K562 (cell line): Measurements from ENCODE around the gene C2orf81. TPM values are rescaled to one million over a fixed set of nuclear protein-coding genes. Genes with fewer than 3 reads are reported as not detected.

Source experiments
- ATAC-seq: fragments of 200-7000 bp; cut with Tn5 transposase; 3 replicates; pipeline ENCODE4 v1.9.1; 2020; ENCODE audit warnings: moderate library complexity
- BruUV-seq: library from RNA; stranded (reverse); fragments of 400-500 nt; replicated peaks from 2 replicates; lab custom pipeline; 2021; lab: Mats Ljungman, UMichigan
- CTCF ChIA-PET: fragments of 300-600 bp; formaldehyde crosslinking; extraction: SDS; loops from one replicate; lab custom pipeline; 2021; ENCODE audit warnings: low intra/inter-chr PET ratio; lab: Yijun Ruan, JAX
- POLR2A ChIA-PET: fragments of 300-600, 350-650 bp; sonication (Branson Sonifier 250); formaldehyde crosslinking; extraction: SDS; loops from one replicate; lab custom pipeline; 2021; ENCODE audit warnings: antibody characterized with exemption, inconsistent platforms; lab: Yijun Ruan, JAX
- DNase-seq, 4 experiments: peaks; one replicate each; pipeline versions ENCODE4 v3.0.0 to v3.0.0-alpha.2; 2011 to 2018; ENCODE audit warnings: low spot score in 3 of 4, mixed read lengths in 3 of 4; ENCODE audit errors: extremely low read depth in 1 of 4
- FAIRE-seq: peaks from 2 replicates; lab custom pipeline; 2011; peaks lifted over from hg19 to GRCh38; lab: Jason Lieb, UNC
- H2AFZ ChIP-seq: 2 replicates; pipeline ENCODE4 v1.6.0; 2011; ENCODE audit warnings: low read depth, low read length, control low read depth, inconsistent platforms
- H3K27ac ChIP-seq: fragments of 200-600 bp; 3 replicates; pipeline ENCODE4 v1.8.0; 2011; ENCODE audit warnings: low read depth, mild to moderate bottlenecking, control low read depth, inconsistent platforms, low read length, moderate library complexity, mixed read lengths; ENCODE audit errors: extremely low read depth
- H3K27me3 ChIP-seq, 2 experiments: fragments of 300-600 bp in 1 of 2; 2 replicates in 1 of 2; 3 replicates in 1 of 2; pipeline versions ENCODE4 v1.6.0 to v1.8.0; 2011; ENCODE audit warnings: inconsistent platforms in 2 of 2, low read length in 2 of 2, mild to moderate bottlenecking in 1 of 2, mixed read lengths in 1 of 2, moderate library complexity in 1 of 2; ENCODE audit not compliant: control insufficient read depth in 2 of 2, insufficient read depth in 2 of 2
- H3K36me3 ChIP-seq: fragments of 300-600 bp; 3 replicates; pipeline ENCODE4 v1.8.0; 2011; ENCODE audit warnings: mild to moderate bottlenecking, low read length, inconsistent platforms; ENCODE audit not compliant: control insufficient read depth, insufficient read depth
- H3K4me1 ChIP-seq, 2 experiments: fragments of 200-600 bp in 1 of 2; replicated peaks in 1 of 2; 2 replicates in 1 of 2; 3 replicates in 1 of 2; pipeline versions ENCODE4 v1.5.1 to v1.8.0; 2011; ENCODE audit warnings: inconsistent platforms in 2 of 2, low read length in 2 of 2, mild to moderate bottlenecking in 1 of 2, mixed read lengths in 1 of 2, moderate library complexity in 1 of 2; ENCODE audit not compliant: control insufficient read depth in 2 of 2, insufficient read depth in 2 of 2
- H3K4me2 ChIP-seq: 2 replicates; pipeline ENCODE4 v1.6.1; 2011; ENCODE audit warnings: low read length, control low read depth, inconsistent platforms, mixed read lengths; ENCODE audit not compliant: insufficient read depth
- H3K4me3 ChIP-seq: fragments of 200-600 bp; sonication (generic), shearing (Covaris generic); 2 replicates; pipeline ENCODE4 v1.5.1; 2016; ENCODE audit warnings: control low read depth, inconsistent platforms
- H3K79me2 ChIP-seq: fragments of 200-600 bp; 3 replicates; pipeline ENCODE4 v1.8.0; 2011; ENCODE audit warnings: low read length, inconsistent platforms; ENCODE audit not compliant: control insufficient read depth, insufficient read depth
- H3K9ac ChIP-seq, 2 experiments: 2 replicates each; pipeline versions ENCODE4 v1.6.0 to v1.6.1; 2011; ENCODE audit warnings: low read depth in 2 of 2, low read length in 2 of 2, control low read depth in 1 of 2, inconsistent platforms in 1 of 2, mild to moderate bottlenecking in 1 of 2, mixed read lengths in 1 of 2; ENCODE audit not compliant: insufficient read depth in 1 of 2
- H3K9me1 ChIP-seq: one replicate; pipeline ENCODE4 v1.6.0; 2011; ENCODE audit warnings: inconsistent platforms, mild to moderate bottlenecking, low read length, moderate library complexity; ENCODE audit not compliant: control insufficient read depth, insufficient read depth
- H3K9me3 ChIP-seq: replicated peaks from 2 replicates; pipeline ENCODE4 v1.5.1; 2011; ENCODE audit warnings: low read depth, low read length, inconsistent platforms; ENCODE audit not compliant: control insufficient read depth, insufficient read depth
- H4K20me1 ChIP-seq: replicated peaks from 2 replicates; pipeline ENCODE4 v1.6.1; 2011; ENCODE audit warnings: low read length, inconsistent platforms, mixed read lengths; ENCODE audit not compliant: control insufficient read depth, insufficient read depth
- AFF4 ChIP-seq: sonication (generic); formaldehyde crosslinking; IDR thresholded peaks from 2 replicates; pipeline ENCODE4 v1.8.0; 2023; ENCODE audit warnings: mild to moderate bottlenecking, missing genetic modification reagents
- BCOR ChIP-seq: fragments of 450-650 bp; IDR thresholded peaks from 2 replicates; pipeline ENCODE4 v1.6.1; 2016
- BRD9 ChIP-seq: fragments of 450-650 bp; IDR thresholded peaks from 2 replicates; pipeline ENCODE4 v1.6.1; 2018; ENCODE audit warnings: low read depth; ENCODE audit not compliant: partially characterized antibody
- GATA2 ChIP-seq: sonication (generic); formaldehyde crosslinking; IDR thresholded peaks from 2 replicates; pipeline ENCODE4 v1.4.0; 2020; ENCODE audit warnings: mild to moderate bottlenecking, missing genetic modification reagents
- PHB ChIP-seq: fragments of 250-450 bp; sonication (Bioruptor Pico); IDR thresholded peaks from 2 replicates; pipeline ENCODE4 v1.5.0; 2021
- ZFP36 ChIP-seq: fragments of 150-350 bp; IDR thresholded peaks from 2 replicates; pipeline ENCODE4 v1.6.1; 2018; ENCODE audit warnings: low read length, low read depth; ENCODE audit not compliant: partially characterized antibody
- WGBS: fragments of 100-300 bp; shearing (Covaris generic); methylation state at CpG from one replicate; pipeline ENCODE4 v1.1.6; 2016; ENCODE audit warnings: low coverage, mixed read lengths; ENCODE audit not compliant: insufficient coverage; ENCODE audit errors: missing lambda C conversion rate; 5-methylcytosine and 5-hydroxymethylcytosine counted together
- in situ Hi-C: fragments of 300-500 bp; cut with MboI; formaldehyde crosslinking; loops from 4 replicates; pipeline ENCODE4 v1.15.0; 2018; ENCODE audit warnings: inconsistent platforms, mixed read lengths
- intact Hi-C: fragments of 100-400 bp; cut with micrococcal nuclease; formaldehyde crosslinking; loops from 2 replicates; pipeline ENCODE4 v1.14.2; 2022
- polyA plus RNA-seq, 8 experiments: library from polyadenylated mRNA; depleted of rRNA in 4 of 8; stranded (reverse) in 5 of 8; unstranded in 3 of 8; fragments of >200 nt; fragmentation: Nextera tagmentation in 2 of 8; fragmentation: Illumina TruSeq in 1 of 8; extraction: Ambion mirVana in 2 of 8; extraction: Trizol in 1 of 8; gene quantifications; 2 replicates each; pipeline versions ENCODE4 v1.2.1 to v1.2.3, GENCODE V29; 2011 to 2014; ENCODE audit warnings: inconsistent platforms in 1 of 8, missing spikeins in 1 of 8
- total RNA-seq, 7 experiments: library from RNA; depleted of rRNA in 6 of 7; stranded (reverse); fragments of >200 nt in 6 of 7; fragmentation: Illumina TruSeq in 2 of 7; extraction: Trizol in 2 of 7; gene quantifications; 2 replicates each; pipeline versions ENCODE4 v1.2.1 to v1.2.3, GENCODE V29; 2011 to 2021; ENCODE audit warnings: low replicate concordance in 1 of 7

Gene C2orf81
- total and polyA plus RNA-seq, 9 of the 15 experiments (the other 6 are each of a cell fraction or from before 2014, with no cell fraction given): 0.06 TPM; not detected in 8

- H3K27me3 ChIP-seq: no peaks in the 10 kb centered on the region
- WGBS: 49% methylated on average over 6 of the region's 6 CpGs
- intact Hi-C loops (no loop called here), in situ Hi-C loops (no loop called here)
- DNase-seq (peak in 1 of 4 experiments; percentile 43), ATAC-seq (no peak), FAIRE-seq (no peak)
- H2AFZ ChIP-seq: no peak overlapping the region
- H3K9me1 ChIP-seq: no peaks in the 10 kb centered on the region
- no peak overlapping the region for H3K27ac ChIP-seq
- no peaks in the 10 kb centered on the region for H4K20me1 ChIP-seq
- CTCF ChIA-PET: no interaction called here
- no peaks in the 10 kb centered on the region for H3K79me2 ChIP-seq
- peaks cover 16 to 42% of the 10 kb centered on the region in 2 experiments; a peak in 4 of 5 replicates for H3K4me1 ChIP-seq
- no peak for TF ChIP-seq PHB (CRISPR knock-in tag)
- TF ChIP-seq AFF4: no peak
- TF ChIP-seq ZFP36: peak; percentile 84
- no peak for TF ChIP-seq BRD9
- 0 out of 2 replicates have a peak, but pooled peaks have one; percentile 24 for TF ChIP-seq BCOR
- no peak for TF ChIP-seq GATA2 (CRISPR knock-in tag)
- BruUV-seq: no TSS peak
- no peak overlapping the region for H3K4me2 ChIP-seq
- H3K9me3 ChIP-seq: no peaks in the 10 kb centered on the region
- H3K9ac ChIP-seq: peak overlapping the region in 1 of 2 experiments; percentile 54; a peak in 2 of 4 replicates
- no peak overlapping the region for H3K4me3 ChIP-seq
- H3K36me3 ChIP-seq: no peaks in the 10 kb centered on the region
- POLR2A ChIA-PET: interaction anchor here (1.0 kb wide), 1 partner anchor 17 kb away, joined by 5 read pairs; the partner anchor contains the start of gene INO80B
Measured at GRCh38 chr2:74436848-74437695, 15.7 kb upstream of the C2orf81 start.
